ENCODE results near the gene PABPN1L.

The PABPN1L gene

GRCh38 chr16:88868974-88869672 lies 2.7 kb upstream of the PABPN1L start:
- DNase-seq (ENCODE audit: low spot score) = no peak

GRCh38 chr16:88867581-88868246 lies 1.3 kb upstream of the PABPN1L start:
- DNase-seq (ENCODE audit: low spot score) = no peak

- no peak for DNase-seq (ENCODE audit: low spot score)
Observed at GRCh38 chr16:88865742-88866141, 718 bp downstream of the PABPN1L start.

GRCh38 chr16:88865310-88865709 lies 1.1 kb downstream of the PABPN1L start:
- DNase-seq (ENCODE audit: low spot score) = no peak

GRCh38 chr16:88864521-88864920 lies 1.9 kb downstream of the PABPN1L start:
- DNase-seq (ENCODE audit: low spot score) = no peak

GRCh38 chr16:88864099-88864498 lies 2.4 kb downstream of the PABPN1L start:
- no peak for DNase-seq (ENCODE audit: low spot score)

- DNase-seq (ENCODE audit: low spot score) = no peak
Observed at GRCh38 chr16:88863426-88863825, 3.0 kb downstream of the PABPN1L start.

- DNase-seq (ENCODE audit: low spot score) = no peak
Observed at GRCh38 chr16:88862968-88863367, 3.5 kb downstream of the PABPN1L start.

- DNase-seq (ENCODE audit: low spot score) = no peak
Observed at GRCh38 chr16:88861359-88861758, 5.1 kb downstream of the PABPN1L start.

GRCh38 chr16:88859381-88860091 lies 6.9 kb downstream of the PABPN1L start:
- no peak for DNase-seq (ENCODE audit: low spot score)

GRCh38 chr16:88857728-88858339 lies 8.6 kb downstream of the PABPN1L start:
- peak; percentile 93 for DNase-seq (ENCODE audit: low spot score)

- DNase-seq (ENCODE audit: low spot score) = peak; percentile 100
Observed at GRCh38 chr16:88856828-88857727, 9.4 kb downstream of the PABPN1L start, which contains the start of the genes GALNS and TRAPPC2L. Gene GALNS, minus strand, starts transcription at chr16:88856947. Its CDS starts 70 bp downstream, at chr16:88856877. Gene TRAPPC2L, plus strand, starts transcription at chr16:88857127. Its CDS starts 24 bp downstream, at chr16:88857151.

GRCh38 chr16:88856122-88856827 lies 10.2 kb downstream of the PABPN1L start:
- DNase-seq (ENCODE audit: low spot score) = no peak

GRCh38 chr16:88855736-88856121 lies 10.7 kb downstream of the PABPN1L start:
- DNase-seq (ENCODE audit: low spot score) = no peak

GRCh38 chr16:88855176-88855575 lies 11.3 kb downstream of the PABPN1L start:
- no peak for DNase-seq (ENCODE audit: low spot score)

- no peak for DNase-seq (ENCODE audit: low spot score)
Observed at GRCh38 chr16:88854306-88855111, 12.0 kb downstream of the PABPN1L start.

- no peak for DNase-seq (ENCODE audit: low spot score)
Observed at GRCh38 chr16:88853325-88853941, 13.0 kb downstream of the PABPN1L start.

GRCh38 chr16:88851616-88852015 lies 14.8 kb downstream of the PABPN1L start:
- no peak for DNase-seq (ENCODE audit: low spot score)

GRCh38 chr16:88850531-88851199 lies 15.8 kb downstream of the PABPN1L start:
- DNase-seq (ENCODE audit: low spot score) = no peak

All from AG08396 (cell line).